ENCODE results near the gene TECPR1. TPM values are rescaled to one million over a fixed set of nuclear protein-coding genes. Genes with fewer than 3 reads are reported as not detected.

TECPR1 gene
- polyA plus RNA-seq, 1 experiment, result 3.5 TPM

DNA sequence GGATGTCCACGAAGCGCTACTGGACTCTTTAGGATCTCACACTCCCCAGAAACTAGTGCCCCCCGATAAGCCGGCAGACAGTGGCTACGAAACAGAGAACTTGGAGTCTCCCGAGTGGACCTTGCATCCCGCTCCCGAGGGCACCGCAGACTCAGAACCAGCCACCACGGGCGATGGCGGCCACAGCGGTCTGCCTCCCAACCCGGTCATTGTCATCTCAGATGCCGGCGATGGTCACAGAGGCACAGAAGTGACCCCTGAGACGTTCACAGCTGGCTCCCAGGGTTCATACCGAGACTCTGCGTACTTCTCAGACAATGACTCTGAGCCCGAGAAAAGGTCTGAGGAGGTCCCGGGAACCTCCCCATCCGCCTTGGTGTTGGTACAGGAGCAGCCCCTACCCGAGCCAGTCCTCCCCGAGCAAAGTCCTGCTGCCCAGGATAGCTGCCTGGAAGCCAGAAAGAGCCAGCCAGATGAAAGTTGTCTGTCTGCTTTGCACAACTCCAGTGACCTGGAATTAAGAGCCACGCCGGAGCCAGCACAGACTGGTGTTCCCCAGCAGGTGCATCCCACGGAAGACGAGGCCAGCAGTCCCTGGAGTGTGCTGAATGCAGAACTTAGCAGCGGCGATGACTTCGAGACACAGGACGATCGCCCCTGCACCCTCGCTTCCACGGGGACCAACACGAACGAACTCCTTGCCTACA lies 58.4 kb downstream of the TECPR1 start:
- Histone ChIP-seq H3K4me3 (ENCODE audit: low read depth, low read length) (no peak overlapping the region), H3K27me3 (ENCODE audit: control insufficient read depth, insufficient read depth, low read length) (no peaks in the 10 kb centered on the region), H3K9me3 (ENCODE audit: control insufficient read depth, insufficient read depth, low read length) (peaks cover 5% of the 10 kb centered on the region), H3K27ac (ENCODE audit: low read depth, low read length) (no peak overlapping the region)
- no peak for DNase-seq (ENCODE audit: low read depth, low spot score)
- POLR2A ChIA-PET, result no interaction called here
- TF ChIP-seq CTCF (IDR thresholded peaks at IDR 0.05; ENCODE audit: low read depth, low read length), result no peak
- CTCF ChIA-PET, result no interaction called here

DNA sequence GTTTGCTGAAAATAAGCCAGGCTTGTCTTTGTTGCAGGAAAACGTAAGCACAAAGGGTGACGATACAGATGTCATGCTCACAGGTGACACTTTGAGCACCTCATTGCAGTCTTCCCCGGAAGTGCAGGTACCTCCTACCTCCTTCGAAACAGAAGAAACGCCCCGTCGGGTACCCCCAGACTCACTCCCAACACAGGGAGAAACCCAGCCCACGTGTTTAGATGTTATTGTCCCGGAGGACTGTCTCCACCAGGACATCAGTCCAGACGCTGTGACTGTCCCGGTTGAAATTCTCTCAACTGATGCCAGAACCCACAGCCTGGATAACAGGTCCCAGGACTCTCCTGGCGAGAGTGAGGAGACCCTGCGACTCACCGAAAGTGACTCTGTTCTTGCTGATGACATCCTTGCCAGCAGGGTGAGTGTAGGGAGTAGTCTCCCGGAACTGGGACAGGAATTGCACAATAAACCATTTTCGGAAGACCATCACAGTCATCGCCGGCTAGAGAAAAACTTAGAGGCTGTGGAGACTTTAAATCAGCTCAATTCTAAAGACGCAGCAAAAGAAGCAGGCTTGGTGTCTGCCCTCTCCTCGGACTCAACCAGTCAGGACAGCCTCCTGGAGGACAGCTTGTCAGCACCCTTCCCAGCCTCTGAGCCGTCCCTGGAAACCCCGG lies 59.1 kb downstream of the TECPR1 start:
- no peak for TF ChIP-seq CTCF (IDR thresholded peaks at IDR 0.05; ENCODE audit: low read depth, low read length)
- Histone ChIP-seq H3K27me3 (ENCODE audit: control insufficient read depth, insufficient read depth, low read length) (no peaks in the 10 kb centered on the region), H3K9me3 (ENCODE audit: control insufficient read depth, insufficient read depth, low read length) (no peaks in the 10 kb centered on the region), H3K4me3 (ENCODE audit: low read depth, low read length) (no peak overlapping the region), H3K27ac (ENCODE audit: low read depth, low read length) (no peak overlapping the region)
- DNase-seq (ENCODE audit: low read depth, low spot score), result no peak
- POLR2A ChIA-PET, result no interaction called here
- CTCF ChIA-PET, result interaction anchor here (1.6 kb wide), 1 partner anchor 24 kb away, joined by 8 read pairs; no protein-coding TSS in a partner anchor

- no peak for DNase-seq (ENCODE audit: low read depth, low spot score)
- ChIA-PET POLR2A (no interaction called here), CTCF (interaction anchor here (1.6 kb wide), 1 partner anchor 23 kb away, joined by 8 read pairs; no protein-coding TSS in a partner anchor)
- Histone ChIP-seq H3K27me3 (ENCODE audit: control insufficient read depth, insufficient read depth, low read length) (no peaks in the 10 kb centered on the region), H3K9me3 (ENCODE audit: control insufficient read depth, insufficient read depth, low read length) (no peaks in the 10 kb centered on the region), H3K27ac (ENCODE audit: low read depth, low read length) (no peak overlapping the region), H3K4me3 (ENCODE audit: low read depth, low read length) (no peak overlapping the region)
- no peak for TF ChIP-seq CTCF (IDR thresholded peaks at IDR 0.05; ENCODE audit: low read depth, low read length)
These were observed 60.2 kb downstream of the TECPR1 start for GRCh38 chr7:98191668-98192431.

DNA sequence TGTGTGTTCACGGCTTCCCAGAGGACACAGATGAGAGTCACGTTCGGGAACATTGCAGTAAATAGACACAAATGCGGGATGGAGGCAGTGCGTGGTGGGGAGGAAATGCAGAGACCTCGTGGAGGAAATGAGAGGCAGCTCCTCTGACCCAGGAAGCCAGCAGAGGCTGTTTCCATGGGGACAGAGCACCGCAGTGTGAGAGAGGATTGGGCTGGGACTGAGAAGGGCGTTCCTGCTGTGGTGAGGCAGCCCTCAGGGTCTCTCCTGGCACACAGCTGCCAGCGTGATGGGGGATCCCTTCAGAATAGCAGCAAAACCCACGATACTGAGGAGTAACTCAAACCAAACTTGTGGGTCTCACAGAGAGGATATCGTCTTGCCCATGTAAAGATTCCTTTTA lies 62.5 kb downstream of the TECPR1 start:
- DNase-seq (ENCODE audit: low read depth, low spot score), result no peak
- H3K4me3 ChIP-seq (ENCODE audit: low read depth, low read length), result no peak overlapping the region
- H3K27ac ChIP-seq (ENCODE audit: low read depth, low read length), result no peak overlapping the region
- CTCF ChIA-PET, result interaction anchor here (0.5 kb wide), 1 partner anchor 645 kb away, joined by 4 read pairs; no protein-coding TSS in a partner anchor
- H3K27me3 ChIP-seq (ENCODE audit: control insufficient read depth, insufficient read depth, low read length), result no peaks in the 10 kb centered on the region
- TF ChIP-seq CTCF (IDR thresholded peaks at IDR 0.05; ENCODE audit: low read depth, low read length), result no peak
- H3K9me3 ChIP-seq (ENCODE audit: control insufficient read depth, insufficient read depth, low read length), result no peaks in the 10 kb centered on the region
- POLR2A ChIA-PET, result interaction anchor here (0.7 kb wide), 1 partner anchor 1878 kb away, joined by 4 read pairs; no protein-coding TSS in a partner anchor

All from AG04450 (cell line).